HG02610 (cell line): Measurements from ENCODE around the gene SPATA21.

Source experiments
- ATAC-seq: cut with Tn5 transposase; IDR thresholded peaks from one replicate; pipeline ENCODE4 v1.9.1; 2021; ENCODE audit warnings: mild to moderate bottlenecking, moderate library complexity; ENCODE audit not compliant: unreplicated experiment

The SPATA21 gene

GRCh38 chr1:16451841-16452528, 14.8 kb upstream of the SPATA21 start:
- no peak for ATAC-seq

- ATAC-seq: no peak
Observed at GRCh38 chr1:16450863-16451481, 13.7 kb upstream of the SPATA21 start.

GRCh38 chr1:16449666-16450065, 12.4 kb upstream of the SPATA21 start:
- no peak for ATAC-seq

GRCh38 chr1:16449065-16449464, 11.8 kb upstream of the SPATA21 start:
- ATAC-seq: no peak

GRCh38 chr1:16447641-16448040, 10.4 kb upstream of the SPATA21 start:
- ATAC-seq: no peak

- ATAC-seq: no peak
Observed at GRCh38 chr1:16446116-16446515, 8.9 kb upstream of the SPATA21 start.

GRCh38 chr1:16445052-16445451, 7.8 kb upstream of the SPATA21 start:
- no peak for ATAC-seq

GRCh38 chr1:16443975-16444770, 6.9 kb upstream of the SPATA21 start:
- ATAC-seq: no peak

GRCh38 chr1:16442941-16443340, 5.7 kb upstream of the SPATA21 start:
- no peak for ATAC-seq

GRCh38 chr1:16442265-16442664, 5.0 kb upstream of the SPATA21 start:
- no peak for ATAC-seq

- no peak for ATAC-seq
Observed at GRCh38 chr1:16441282-16441665, 4.0 kb upstream of the SPATA21 start.

GRCh38 chr1:16440470-16441281, 3.5 kb upstream of the SPATA21 start, which contains the start of gene NECAP2:
Gene NECAP2, plus strand, starts transcription at chr1:16440724. Its CDS starts 38 bp downstream, at chr1:16440762.
- ATAC-seq: peak; percentile 89

- ATAC-seq: no peak
Observed at GRCh38 chr1:16440131-16440469, 2.9 kb upstream of the SPATA21 start.

- no peak for ATAC-seq
Observed at GRCh38 chr1:16438924-16439323, 1.7 kb upstream of the SPATA21 start.

- ATAC-seq: no peak
Observed at GRCh38 chr1:16438516-16438915, 1.3 kb upstream of the SPATA21 start.

- ATAC-seq: no peak
Observed at GRCh38 chr1:16434501-16434900, 2.7 kb downstream of the SPATA21 start.

- no peak for ATAC-seq
Observed at GRCh38 chr1:16434007-16434406, 3.2 kb downstream of the SPATA21 start.

GRCh38 chr1:16433030-16433429, 4.2 kb downstream of the SPATA21 start:
- no peak for ATAC-seq

GRCh38 chr1:16430606-16431005, 6.6 kb downstream of the SPATA21 start:
- ATAC-seq: no peak

GRCh38 chr1:16425125-16426025, 11.8 kb downstream of the SPATA21 start:
- no peak for ATAC-seq
